ENCODE measurements around the gene GOLGA5. TPM values are rescaled to one million over a fixed set of nuclear protein-coding genes. Genes with fewer than 3 reads are reported as not detected.
A peak's percentile ranks its signal among the peaks of the same experiment; 100 is the strongest.

GOLGA5 gene
- total and polyA plus RNA-seq, 11 donors: 18.1 to 25.9 (median 22.9) TPM

DNA sequence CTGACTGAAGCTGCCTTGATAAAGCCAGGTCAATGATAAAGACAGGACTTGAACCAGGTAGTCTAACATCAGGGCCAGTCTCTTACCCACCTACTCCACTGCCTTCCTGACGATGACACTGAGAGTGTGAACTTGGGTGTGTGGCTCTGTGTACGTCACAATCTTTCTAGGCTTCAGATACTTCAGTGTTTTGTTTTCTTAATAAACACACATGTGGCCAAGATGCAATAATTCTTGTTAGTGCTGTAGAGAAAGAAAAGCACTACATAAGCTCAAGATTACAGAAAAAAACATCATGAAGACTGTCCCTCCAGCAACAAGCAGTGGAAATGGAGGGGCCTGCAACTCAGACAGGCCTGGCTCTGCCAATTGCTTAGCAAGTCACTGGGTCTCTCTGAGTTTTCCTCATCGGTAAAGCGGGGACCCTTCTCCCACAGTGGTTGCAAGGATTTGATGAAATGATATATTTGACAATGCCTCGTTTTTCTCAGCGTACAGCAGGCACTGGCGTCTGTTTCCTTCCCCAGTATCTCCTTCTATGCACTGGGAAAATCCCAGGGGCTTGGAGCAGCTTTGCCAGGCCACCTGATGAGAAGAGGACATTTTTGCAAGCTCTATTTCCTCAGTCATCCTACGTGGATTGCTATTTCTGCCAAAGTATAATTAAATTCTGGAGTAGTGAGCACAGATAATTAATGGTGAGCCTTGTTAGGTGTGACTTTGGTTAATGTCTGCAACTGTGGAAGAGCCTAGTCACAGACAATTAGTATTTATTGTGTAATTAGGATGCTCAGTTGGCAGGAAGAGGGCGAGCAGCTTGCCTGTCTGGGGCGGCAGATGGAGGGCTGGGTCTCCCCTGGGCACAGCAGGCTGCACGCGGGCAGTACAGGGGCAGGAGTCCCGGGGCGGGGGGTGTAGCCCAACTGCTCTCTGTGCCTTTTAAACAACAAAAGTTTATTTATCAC, 73.1 kb downstream of the GOLGA5 start:
- TF ChIP-seq CTCF (IDR thresholded peaks at IDR 0.05): no peak
- no peak for TF ChIP-seq POLR2A (IDR thresholded peaks at IDR 0.05)
- Histone ChIP-seq H3K4me1 (no peaks in the 10 kb centered on the region), H3K27me3 (peaks cover 0 to 7% (median 0%) of the 10 kb centered on the region in 9 donors), H3K9me3 (peaks cover 0 to 12% (median 0%) of the 10 kb centered on the region in 12 donors), H3K27ac (no peak overlapping the region), H3K4me3 (no peak overlapping the region), H3K36me3 (no peaks in the 10 kb centered on the region)
- WGBS, 4 donors: 66 to 78% (median 74%) methylated on average over 14 of the region's 14 CpGs
- ATAC-seq: no peak
- intact Hi-C loops (cut with DNase I): no loop called here
- no peak for DNase-seq

DNA sequence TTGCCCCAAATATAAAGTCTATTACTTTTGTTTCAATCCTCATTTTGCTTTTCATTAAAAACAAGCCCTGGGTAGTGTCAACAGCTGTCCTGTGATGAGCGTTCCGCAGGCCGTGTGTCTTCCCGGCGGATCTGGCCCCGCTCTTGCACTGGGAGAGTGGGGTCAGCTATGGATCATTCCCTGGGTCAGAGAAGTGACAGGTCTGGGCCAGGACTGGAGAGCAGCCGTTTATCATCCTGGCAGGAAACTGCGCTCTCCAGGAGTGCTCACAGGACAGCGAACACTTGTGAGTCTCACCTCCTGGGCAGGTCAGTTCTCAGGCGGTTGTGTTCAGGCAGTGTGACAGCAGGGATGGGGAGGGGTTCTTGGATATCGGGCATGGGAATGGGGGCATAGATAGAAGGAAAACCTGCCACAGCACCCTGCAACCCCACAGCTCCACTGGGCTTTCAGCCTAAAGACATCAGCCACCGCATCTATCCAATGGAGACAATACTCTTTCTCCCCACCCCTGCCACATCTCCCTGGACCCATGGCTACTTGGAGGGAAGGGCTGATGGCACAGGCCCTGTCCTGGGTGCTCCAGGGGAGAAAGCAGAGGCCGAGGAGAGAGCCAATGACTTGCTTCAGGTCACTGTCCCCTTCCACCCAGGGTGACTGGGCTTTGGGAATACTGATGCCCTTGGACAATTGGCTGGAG, 81.0 kb downstream of the GOLGA5 start:
- TF ChIP-seq POLR2A (IDR thresholded peaks at IDR 0.05) (no peak), CTCF (IDR thresholded peaks at IDR 0.05) (no peak)
- H3K36me3 ChIP-seq: no peaks in the 10 kb centered on the region
- H3K27ac ChIP-seq: no peak overlapping the region
- ATAC-seq: peak in 1 of 4 donors; percentile 29
- no peak for DNase-seq
- no peaks in the 10 kb centered on the region for H3K9me3 ChIP-seq
- intact Hi-C loops (cut with DNase I): loop anchor here in 1 of 10 donors (5.0 kb wide), 1 partner anchor 262 kb away; no protein-coding TSS in a partner anchor
- H3K4me1 ChIP-seq: peaks cover 0 to 16% (median 10%) of the 10 kb centered on the region in 12 donors
- no peaks in the 10 kb centered on the region for H3K27me3 ChIP-seq
- WGBS, 4 donors: 56 to 59% (median 58%) methylated on average over 13 of the region's 13 CpGs
- H3K4me3 ChIP-seq: no peak overlapping the region

- H3K36me3 ChIP-seq: no peaks in the 10 kb centered on the region
- TF ChIP-seq POLR2A (IDR thresholded peaks at IDR 0.05): no peak
- no peak for TF ChIP-seq CTCF (IDR thresholded peaks at IDR 0.05)
- H3K27ac ChIP-seq: peak overlapping the region in 2 of 12 donors; percentile 13 to 49
- H3K4me3 ChIP-seq: no peak overlapping the region
- peaks cover 0 to 8% (median 0%) of the 10 kb centered on the region in 9 donors for H3K27me3 ChIP-seq
- no peaks in the 10 kb centered on the region for H3K9me3 ChIP-seq
- WGBS, 4 donors: 19 to 28% (median 24%) methylated on average over 18 of the region's 18 CpGs
- peak; percentile 44 to 79 (median 55) for DNase-seq
- ATAC-seq: peak; percentile 80 to 93 (median 90)
- intact Hi-C loops (cut with DNase I): loop anchor here in 1 of 10 donors (5.0 kb wide), 1 partner anchor 259 kb away; no protein-coding TSS in a partner anchor
- H3K4me1 ChIP-seq: peaks cover 0 to 16% (median 10%) of the 10 kb centered on the region in 12 donors
Measured at GRCh38 chr14:92877757-92878431, 83.8 kb downstream of the GOLGA5 start.
